H1 (cell line): Measurements from ENCODE around the gene GRAP. TPM values are rescaled to one million over a fixed set of nuclear protein-coding genes. Genes with fewer than 3 reads are reported as not detected.

Source experiments
- CHD7 ChIP-seq: fragments of 300-600 bp; sonication (generic); IDR thresholded peaks from 2 replicates; pipeline ENCODE4 v1.7.1; 2012; ENCODE audit warnings: low read length, moderate library complexity, mild to moderate bottlenecking, inconsistent platforms; ENCODE audit not compliant: insufficient replicate concordance
- KDM1A ChIP-seq: fragments of 200-600, 300-600 bp; sonication (generic); IDR thresholded peaks from 2 replicates; pipeline ENCODE4 v1.7.1; 2016; ENCODE audit warnings: mild to moderate bottlenecking, low read length, borderline replicate concordance
- RNF2 ChIP-seq: fragments of 200-900, 300-1000 bp; sonication (generic); IDR thresholded peaks from 2 replicates; pipeline ENCODE4 v1.7.1; 2016; ENCODE audit warnings: borderline replicate concordance, low read depth, mild to moderate bottlenecking, antibody characterized with exemption, low read length; ENCODE audit not compliant: poor library complexity, severe bottlenecking; ENCODE audit errors: missing control alignments
- SIN3A ChIP-seq, 2 experiments: IDR thresholded peaks in 1 of 2; conservative IDR thresholded peaks in 1 of 2; 2 replicates each; pipeline ENCODE4 v1.6.1; 2011 to 2012; ENCODE audit warnings: low read length in 2 of 2, improper control_type of control experiment in 1 of 2, low read depth in 1 of 2, mild to moderate bottlenecking in 1 of 2
- polyA plus RNA-seq, 7 experiments: library from polyadenylated mRNA; depleted of rRNA in 3 of 7; stranded (reverse) in 5 of 7; unstranded in 2 of 7; fragments of >200 nt in 5 of 7; fragments of 200-250 nt in 2 of 7; gene quantifications; 1 replicate in 5 of 7; 2 replicates in 1 of 7; 4 replicates in 1 of 7; pipeline versions ENCODE4 v1.2.1 to v1.2.3, GENCODE V29; 2011 to 2013; ENCODE audit warnings: missing spikeins in 2 of 7, mixed read lengths in 2 of 7
- total RNA-seq: library from RNA; stranded (reverse); fragmentation: NEBNext Ultra II Directional; extraction: Animal tissue kit (Norgen Biotek cat#: 25700); gene quantifications from 2 replicates; pipeline ENCODE4 v1.2.1, GENCODE V29; 2021

The GRAP gene
- total and polyA plus RNA-seq, 2 of the 8 experiments (the other 6 are each of a cell fraction or from before 2014, with no cell fraction given) = 0.18 to 0.24 TPM

GRCh38 chr17:18971801-18972200, 75.0 kb downstream of the GRAP start (continued):
- TF ChIP-seq CHD7 = no peak
- no peak for TF ChIP-seq KDM1A
- no peak for TF ChIP-seq SIN3A (conservative IDR thresholded peaks at IDR 0.05 in 1 of 2, IDR thresholded peaks at IDR 0.05 in 1 of 2; ENCODE audit: low read depth in 1 of 2, low read length in 2 of 2)
- no peak for TF ChIP-seq RNF2
